Sigmoid colon (tissue), 4 donors: Measurements from ENCODE around the gene SLA2.

Experiments
- CTCF ChIP-seq, 4 experiments: fragments of 450-650 bp in 3 of 4; fragments of 200-600 bp in 1 of 4; IDR thresholded peaks; one replicate each; pipeline ENCODE4 v1.5.1; 2016 to 2019; ENCODE audit warnings: antibody characterized with exemption in 4 of 4, mild to moderate bottlenecking in 3 of 4, moderate library complexity in 2 of 4
- EP300 ChIP-seq, 4 donors: sonication (generic); formaldehyde crosslinking; IDR thresholded peaks; one replicate each; pipeline ENCODE4 v1.6.1; 2017; ENCODE audit warnings: antibody characterized with exemption in 4 of 4
- POLR2A ChIP-seq, 2 donors: fragments of 450-650 bp; IDR thresholded peaks; one replicate each; pipeline ENCODE4 v1.6.1; 2016; ENCODE audit warnings: antibody characterized with exemption in 2 of 2, mild to moderate bottlenecking in 2 of 2, moderate library complexity in 2 of 2
- POLR2AphosphoS5 ChIP-seq, 4 donors: sonication (generic); formaldehyde crosslinking; IDR thresholded peaks; one replicate each; pipeline ENCODE4 v1.6.1; 2017; ENCODE audit warnings: antibody characterized with exemption in 4 of 4

- no peak for TF ChIP-seq CTCF (IDR thresholded peaks at IDR 0.05)
- no peak for TF ChIP-seq POLR2A (IDR thresholded peaks at IDR 0.05)
- no peak for TF ChIP-seq POLR2AphosphoS5 (IDR thresholded peaks at IDR 0.05)
- no peak for TF ChIP-seq EP300 (IDR thresholded peaks at IDR 0.05)
Measured at GRCh38 chr20:36571564-36572504, 74.2 kb downstream of the SLA2 start.
